ENCODE data around the gene MIOS.

DNA sequence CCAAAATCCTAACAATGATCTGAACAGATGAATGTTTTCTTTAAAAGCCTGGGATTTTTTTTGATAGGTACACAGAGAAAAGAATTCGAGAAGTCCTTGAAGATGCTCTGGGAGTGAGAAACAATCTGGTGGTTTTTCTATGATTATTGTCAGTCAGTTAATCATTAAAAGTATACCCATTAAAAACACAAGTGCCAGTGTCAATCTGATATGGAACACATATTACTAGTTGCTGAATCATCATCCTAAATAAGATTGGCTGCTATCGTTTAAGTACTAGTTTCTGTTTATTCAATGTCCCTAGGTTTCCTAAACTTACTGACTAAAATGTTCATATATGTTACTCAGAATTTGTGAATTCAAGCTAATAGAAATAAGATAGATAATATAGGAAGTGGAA lies 47.2 kb upstream of the MIOS start:
- TF ChIP-seq EZH2 (optimal IDR thresholded peaks at IDR 0.05; ENCODE audit: low read depth, low read length) (no peak), EZH2phosphoT487 (IDR thresholded peaks at IDR 0.05; ENCODE audit: low read length) (no peak)
- TF ChIP-seq, protein P1, sequence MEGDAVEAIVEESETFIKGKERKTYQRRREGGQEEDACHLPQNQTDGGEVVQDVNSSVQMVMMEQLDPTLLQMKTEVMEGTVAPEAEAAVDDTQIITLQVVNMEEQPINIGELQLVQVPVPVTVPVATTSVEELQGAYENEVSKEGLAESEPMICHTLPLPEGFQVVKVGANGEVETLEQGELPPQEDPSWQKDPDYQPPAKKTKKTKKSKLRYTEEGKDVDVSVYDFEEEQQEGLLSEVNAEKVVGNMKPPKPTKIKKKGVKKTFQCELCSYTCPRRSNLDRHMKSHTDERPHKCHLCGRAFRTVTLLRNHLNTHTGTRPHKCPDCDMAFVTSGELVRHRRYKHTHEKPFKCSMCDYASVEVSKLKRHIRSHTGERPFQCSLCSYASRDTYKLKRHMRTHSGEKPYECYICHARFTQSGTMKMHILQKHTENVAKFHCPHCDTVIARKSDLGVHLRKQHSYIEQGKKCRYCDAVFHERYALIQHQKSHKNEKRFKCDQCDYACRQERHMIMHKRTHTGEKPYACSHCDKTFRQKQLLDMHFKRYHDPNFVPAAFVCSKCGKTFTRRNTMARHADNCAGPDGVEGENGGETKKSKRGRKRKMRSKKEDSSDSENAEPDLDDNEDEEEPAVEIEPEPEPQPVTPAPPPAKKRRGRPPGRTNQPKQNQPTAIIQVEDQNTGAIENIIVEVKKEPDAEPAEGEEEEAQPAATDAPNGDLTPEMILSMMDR (IDR thresholded peaks at IDR 0.05; ENCODE audit: low read length), result no peak

Data from MM.1S (cell line).